IPS-20b (cell line): Measurements from ENCODE around the gene AGBL4.
"Not testable (repeated sequence)": the region's sequence is repeated elsewhere in the genome, so short reads cannot be mapped to it uniquely, and the experiment has no call there.

Experiments used
- H3K27ac ChIP-seq: one replicate; pipeline ENCODE4 v1.5.1; 2013; ENCODE audit warnings: low read length
- H3K27me3 ChIP-seq: 2 replicates; pipeline ENCODE4 v1.6.1; 2013; ENCODE audit warnings: mild to moderate bottlenecking, low read length, inconsistent platforms; ENCODE audit not compliant: insufficient read depth
- H3K36me3 ChIP-seq: 2 replicates; pipeline ENCODE4 v1.6.1; 2013; ENCODE audit warnings: low read depth, mild to moderate bottlenecking, inconsistent platforms, low read length, moderate library complexity; ENCODE audit not compliant: insufficient read depth
- H3K4me1 ChIP-seq: 2 replicates; pipeline ENCODE4 v1.6.1; 2013; ENCODE audit warnings: mild to moderate bottlenecking, control low read depth, inconsistent platforms, low read length, moderate library complexity; ENCODE audit not compliant: insufficient read depth
- H3K4me3 ChIP-seq: 2 replicates; pipeline ENCODE4 v1.5.1; 2013; ENCODE audit warnings: mild to moderate bottlenecking, low read length, inconsistent platforms
- H3K9ac ChIP-seq: 2 replicates; pipeline ENCODE4 v1.6.1; 2013; ENCODE audit warnings: low read depth, mild to moderate bottlenecking, inconsistent platforms, low read length, moderate library complexity
- H3K9me3 ChIP-seq: 2 replicates; pipeline ENCODE4 v1.6.1; 2013; ENCODE audit warnings: mild to moderate bottlenecking, low read depth, low read length, inconsistent platforms; ENCODE audit not compliant: insufficient read depth

AGBL4 gene

DNA sequence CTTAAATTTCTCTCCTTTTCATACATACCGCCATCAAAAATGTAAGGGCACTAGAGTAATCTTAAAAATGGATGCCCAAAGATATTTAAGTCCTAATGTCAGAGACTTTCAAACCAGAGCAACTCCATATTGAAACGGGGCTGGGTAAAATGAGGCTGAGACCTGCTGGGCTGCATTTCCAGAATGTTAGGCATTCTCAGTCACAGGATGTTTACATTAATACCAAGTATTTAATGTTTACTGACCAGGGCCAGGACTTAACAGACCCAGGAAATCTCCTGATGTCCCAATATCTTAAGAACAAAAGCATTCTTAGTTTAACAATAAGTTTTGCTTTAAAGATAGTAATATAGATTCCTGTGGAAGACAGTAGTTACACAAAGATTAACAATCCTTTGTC lies 683.2 kb downstream of the AGBL4 start:
- Histone ChIP-seq H3K9ac (no peak overlapping the region), H3K27me3 (no peaks in the 10 kb centered on the region), H3K9me3 (peaks cover 5% of the 10 kb centered on the region; the same call in 1 of the 2 replicates), H3K4me3 (no peak overlapping the region), H3K36me3 (no peaks in the 10 kb centered on the region), H3K4me1 (no peaks in the 10 kb centered on the region), H3K27ac (no peak overlapping the region)

DNA sequence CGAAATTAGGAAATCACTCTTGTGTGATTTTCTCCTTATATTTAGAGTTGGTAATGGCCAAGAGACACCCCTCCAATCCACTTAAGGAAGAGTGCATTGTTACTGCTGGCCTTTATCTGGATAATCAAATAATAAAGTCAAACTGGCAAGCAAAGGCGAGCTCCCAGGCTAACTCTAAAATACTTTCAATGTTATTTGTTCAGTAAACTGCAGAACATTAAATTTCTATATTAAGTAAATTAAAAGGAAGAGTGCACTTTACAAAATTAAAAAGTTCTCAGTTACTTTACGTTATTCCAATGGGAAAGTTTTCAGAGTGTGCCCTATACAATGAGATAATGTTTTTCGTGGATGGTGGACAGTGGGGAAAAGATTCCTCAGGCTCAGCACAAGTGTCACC lies 684.7 kb downstream of the AGBL4 start:
- Histone ChIP-seq H3K9ac (no peak overlapping the region), H3K27ac (no peak overlapping the region), H3K4me1 (no peaks in the 10 kb centered on the region), H3K36me3 (no peaks in the 10 kb centered on the region), H3K27me3 (no peaks in the 10 kb centered on the region), H3K4me3 (no peak overlapping the region), H3K9me3 (no peaks in the 10 kb centered on the region)

DNA sequence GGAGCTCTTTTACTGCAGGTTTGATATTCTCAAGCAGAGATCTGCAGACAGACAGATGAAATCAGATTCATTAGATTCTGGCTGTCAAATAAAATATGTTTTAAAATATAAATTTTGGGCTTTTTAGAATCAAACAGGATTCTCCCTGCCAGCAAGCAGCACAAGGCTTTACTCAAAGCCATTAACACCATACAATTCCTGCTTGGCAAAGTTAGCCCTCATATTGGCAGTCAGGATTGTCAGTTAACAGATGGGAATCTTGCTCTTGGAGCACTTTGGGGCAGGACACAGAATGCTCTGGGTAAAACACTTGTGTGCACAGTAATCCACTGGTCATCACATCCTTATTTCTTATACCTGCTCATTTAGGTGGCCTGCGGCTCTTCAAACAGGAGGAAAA lies 686.5 kb downstream of the AGBL4 start:
- H3K27me3 ChIP-seq: no peaks in the 10 kb centered on the region
- no peaks in the 10 kb centered on the region for H3K9me3 ChIP-seq
- H3K4me3 ChIP-seq: no peak overlapping the region

DNA sequence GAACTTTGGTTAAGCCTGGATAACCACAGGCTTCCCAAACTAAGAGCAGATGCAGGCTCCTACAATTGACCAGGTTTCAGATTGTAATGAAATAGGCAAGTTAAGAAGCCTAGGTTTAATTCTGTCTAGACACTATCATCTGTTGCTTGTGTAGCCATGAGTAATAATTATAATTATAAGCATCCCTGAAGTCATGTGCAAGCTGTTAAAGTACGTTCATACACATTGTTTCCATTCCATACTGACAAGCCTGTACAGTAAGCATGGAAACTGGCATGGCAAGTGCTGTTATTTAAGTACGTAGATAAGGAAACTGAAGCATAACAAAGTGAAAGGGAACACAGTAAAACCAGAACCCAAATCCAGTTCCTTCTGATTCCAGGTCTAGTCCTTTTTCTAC lies 689.8 kb downstream of the AGBL4 start:
- Histone ChIP-seq H3K27me3 (no peaks in the 10 kb centered on the region), H3K36me3 (no peaks in the 10 kb centered on the region), H3K9ac (no peak overlapping the region), H3K9me3 (no peaks in the 10 kb centered on the region), H3K4me3 (no peak overlapping the region), H3K4me1 (no peaks in the 10 kb centered on the region), H3K27ac (no peak overlapping the region)

More for the DNA sequence above, 686.5 kb downstream of the AGBL4 start:
- H3K36me3 ChIP-seq: no peaks in the 10 kb centered on the region
- H3K27ac ChIP-seq: no peak overlapping the region
- H3K9ac ChIP-seq: no peak overlapping the region
- H3K4me1 ChIP-seq: no peaks in the 10 kb centered on the region

DNA sequence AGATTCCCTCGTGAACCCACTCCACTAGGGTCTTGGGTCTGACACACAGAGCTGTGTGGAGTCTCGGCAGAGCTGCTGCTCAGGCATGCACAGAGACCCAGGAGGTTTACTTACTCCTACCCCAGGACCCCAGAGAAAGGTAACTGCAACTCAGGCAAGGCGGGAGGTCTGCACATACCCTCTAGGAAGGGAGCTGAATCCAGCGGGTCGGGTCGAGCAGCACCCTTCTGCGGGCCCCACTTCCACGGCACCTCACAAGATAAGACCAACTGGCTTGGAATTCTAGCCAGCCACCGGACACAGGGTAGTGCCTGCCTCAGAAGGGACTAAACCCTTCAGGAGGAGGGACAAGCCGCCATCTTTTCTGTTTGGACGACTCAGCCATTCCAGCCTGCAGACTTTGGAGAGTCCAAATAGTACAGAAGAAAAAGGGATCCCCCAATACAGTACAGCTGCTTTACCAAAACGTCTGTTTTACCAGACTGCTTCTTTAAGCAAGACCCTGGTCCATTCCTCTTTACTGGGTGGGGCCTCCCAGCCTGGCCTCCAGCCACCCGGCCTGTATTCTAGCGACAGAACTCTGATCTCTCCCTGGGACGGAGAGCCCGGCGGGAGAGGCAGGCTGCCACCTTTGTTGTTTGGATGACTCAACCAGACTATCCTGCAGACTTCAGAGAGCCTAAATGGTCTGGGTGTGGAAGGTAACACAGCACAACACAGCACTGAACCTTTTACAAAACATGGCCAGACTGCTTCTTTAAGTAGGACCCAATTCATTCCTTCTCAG lies 692.5 kb downstream of the AGBL4 start:
- Histone ChIP-seq H3K9ac (no peak overlapping the region), H3K4me1 (no peaks in the 10 kb centered on the region), H3K36me3 (no peaks in the 10 kb centered on the region), H3K4me3 (no peak overlapping the region), H3K27ac (no peak overlapping the region), H3K27me3 (no peaks in the 10 kb centered on the region), H3K9me3 (no peaks in the 10 kb centered on the region)

DNA sequence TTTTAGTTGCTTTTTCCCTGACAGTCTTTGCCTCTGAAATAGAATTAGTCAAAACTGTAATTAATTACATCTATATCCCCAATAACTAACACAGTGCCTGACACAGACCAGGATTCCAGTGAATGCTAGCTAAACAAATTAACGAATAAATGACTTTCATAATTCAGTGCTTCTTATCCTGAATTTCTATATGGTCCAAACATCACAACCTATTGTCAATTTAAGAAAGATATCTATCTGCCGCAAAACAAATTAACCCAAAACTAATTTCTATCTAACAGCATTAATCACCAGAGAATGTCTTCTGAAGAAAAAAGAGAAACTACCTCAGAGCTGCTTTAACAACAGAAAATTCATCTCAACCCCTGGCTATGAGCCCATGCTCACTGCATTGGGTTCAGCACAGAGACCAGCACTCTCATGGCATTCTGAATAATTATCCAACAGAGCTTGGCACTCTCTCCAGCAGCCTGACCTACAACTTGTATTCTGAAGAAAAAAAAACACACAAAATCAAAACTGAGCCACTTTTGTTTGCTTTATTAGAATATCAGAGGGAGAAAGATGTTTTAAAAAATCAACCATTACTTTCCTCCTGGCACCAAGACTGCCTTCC lies 699.7 kb downstream of the AGBL4 start:
- Histone ChIP-seq H3K9me3 (no peaks in the 10 kb centered on the region), H3K27ac (no peak overlapping the region), H3K4me3 (no peak overlapping the region), H3K4me1 (no peaks in the 10 kb centered on the region), H3K27me3 (no peaks in the 10 kb centered on the region), H3K36me3 (no peaks in the 10 kb centered on the region), H3K9ac (no peak overlapping the region)

DNA sequence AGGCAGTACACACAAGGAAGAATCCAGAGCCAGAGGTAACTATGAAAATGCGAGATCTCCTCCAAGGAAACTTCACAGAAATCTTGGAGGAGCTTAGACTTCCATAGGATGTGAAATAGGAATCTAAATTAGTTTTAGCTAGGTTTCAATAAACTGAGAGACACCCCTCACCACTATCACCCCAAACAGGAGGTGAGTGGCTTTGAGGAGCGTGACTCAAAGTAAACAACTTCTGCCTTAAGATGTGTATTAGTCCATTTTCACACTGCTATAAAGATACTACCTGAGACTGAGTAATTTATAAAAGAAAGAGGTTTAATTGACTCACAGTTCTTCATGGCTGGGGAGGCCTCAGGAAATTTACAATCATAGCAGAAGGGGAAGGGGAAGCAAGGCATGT lies 703.3 kb downstream of the AGBL4 start:
- H3K36me3 ChIP-seq, H3K9ac ChIP-seq: not testable (repeated sequence)

DNA sequence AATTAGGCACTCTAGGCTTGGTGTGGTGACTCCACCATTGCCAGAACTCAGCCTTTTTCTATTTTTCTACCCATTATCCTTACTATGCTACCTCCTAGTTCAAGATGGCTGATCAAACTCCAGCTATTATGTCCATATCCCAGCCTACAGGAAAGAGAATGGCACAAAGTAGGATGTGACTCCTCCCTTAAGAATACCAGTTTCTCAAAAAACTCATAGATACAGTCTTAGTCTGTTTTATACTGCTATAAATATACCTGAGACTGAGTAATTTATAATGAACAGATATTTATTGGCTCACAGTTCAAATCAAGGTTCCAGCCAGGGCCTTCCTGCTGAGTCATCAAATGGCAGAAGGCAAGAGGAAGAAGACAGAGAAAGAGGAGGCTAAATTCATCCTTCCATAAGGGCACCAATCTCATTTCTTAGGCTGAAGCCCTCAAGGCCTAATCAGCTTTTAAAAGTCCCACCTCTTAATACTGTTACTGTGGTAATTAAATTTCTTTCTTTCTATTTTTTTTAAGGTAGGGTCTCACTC lies 704.3 kb downstream of the AGBL4 start:
- Histone ChIP-seq H3K27ac (no peak overlapping the region), H3K4me1 (no peaks in the 10 kb centered on the region), H3K4me3 (no peak overlapping the region), H3K9ac (no peak overlapping the region), H3K36me3 (no peaks in the 10 kb centered on the region), H3K9me3 (no peaks in the 10 kb centered on the region), H3K27me3 (no peaks in the 10 kb centered on the region)

More for the DNA sequence above, 703.3 kb downstream of the AGBL4 start:
- H3K9me3 ChIP-seq, H3K4me1 ChIP-seq, H3K4me3 ChIP-seq, H3K27ac ChIP-seq, H3K27me3 ChIP-seq: not testable (repeated sequence)

DNA sequence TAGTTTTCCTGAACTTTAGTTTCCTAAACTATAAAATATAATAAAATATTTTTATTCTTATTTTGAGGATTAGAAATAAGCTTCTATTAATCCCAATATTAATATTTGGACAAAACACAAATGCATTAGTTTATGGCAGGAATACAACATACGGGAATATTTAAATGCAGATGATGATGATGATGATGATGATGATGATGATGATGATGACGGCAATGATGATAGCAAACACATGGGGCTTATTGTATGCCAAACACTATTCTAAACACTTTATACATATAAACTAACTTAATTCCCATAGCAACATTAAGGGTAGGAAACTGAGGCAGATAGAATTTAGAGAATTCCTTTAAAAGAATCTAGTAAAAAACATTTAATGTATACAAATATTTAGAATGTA lies 705.5 kb downstream of the AGBL4 start:
- H3K9me3 ChIP-seq: no peaks in the 10 kb centered on the region

DNA sequence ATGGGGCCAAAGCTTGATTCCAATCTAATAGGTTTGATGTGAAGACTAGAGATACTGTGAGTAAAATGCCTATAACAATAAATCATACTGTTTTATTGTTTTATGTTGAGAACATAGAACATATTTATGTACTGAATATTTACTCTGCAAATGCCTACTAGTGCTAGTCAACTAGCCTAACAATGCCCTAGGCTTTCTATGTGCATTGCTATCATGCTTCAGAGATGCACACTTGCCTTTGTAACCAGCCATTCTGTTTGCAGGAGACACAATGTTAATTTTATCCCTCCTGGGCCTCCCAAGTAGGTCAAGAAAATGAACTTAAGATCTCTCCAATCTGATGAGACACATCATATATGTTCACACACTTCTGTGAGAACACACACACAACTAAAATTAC lies 716.3 kb downstream of the AGBL4 start:
- no peak overlapping the region for H3K4me3 ChIP-seq
- H3K9me3 ChIP-seq: no peaks in the 10 kb centered on the region
- no peaks in the 10 kb centered on the region for H3K27me3 ChIP-seq
- H3K9ac ChIP-seq: no peak overlapping the region
- no peaks in the 10 kb centered on the region for H3K36me3 ChIP-seq
- no peak overlapping the region for H3K27ac ChIP-seq
- H3K4me1 ChIP-seq: no peaks in the 10 kb centered on the region

More for the DNA sequence above, 705.5 kb downstream of the AGBL4 start:
- Histone ChIP-seq H3K9ac (no peak overlapping the region), H3K4me1 (no peaks in the 10 kb centered on the region), H3K27ac (no peak overlapping the region), H3K27me3 (no peaks in the 10 kb centered on the region), H3K36me3 (no peaks in the 10 kb centered on the region), H3K4me3 (no peak overlapping the region)

DNA sequence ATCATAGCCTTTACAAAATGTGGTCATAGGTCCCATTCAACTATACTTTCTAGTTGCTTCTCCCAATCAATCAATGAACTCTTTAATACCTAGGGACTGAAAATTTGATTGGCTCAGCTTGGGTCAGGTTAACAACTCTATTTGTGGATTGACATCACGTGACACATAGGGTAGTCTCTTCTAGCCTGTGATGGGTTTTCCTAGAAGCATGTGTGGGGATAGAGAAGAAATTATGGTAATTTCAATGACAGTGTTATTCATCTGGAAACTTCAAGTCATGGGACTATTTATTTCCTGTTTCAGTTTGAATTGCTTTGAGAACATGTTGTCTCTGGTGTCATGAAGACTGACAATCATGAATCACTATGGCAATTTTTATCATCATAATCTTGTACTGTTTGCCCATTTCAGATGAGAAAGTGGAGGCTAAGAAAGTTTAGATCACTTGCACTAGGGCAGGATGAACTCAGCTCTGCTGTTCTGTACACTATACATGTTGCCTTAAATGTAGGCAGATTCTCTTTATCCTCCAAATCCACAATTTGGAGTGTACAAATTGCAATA lies 717.2 kb downstream of the AGBL4 start:
- Histone ChIP-seq H3K4me3 (no peak overlapping the region), H3K9ac (no peak overlapping the region), H3K4me1 (no peaks in the 10 kb centered on the region), H3K9me3 (no peaks in the 10 kb centered on the region), H3K36me3 (no peaks in the 10 kb centered on the region), H3K27ac (no peak overlapping the region), H3K27me3 (no peaks in the 10 kb centered on the region)

DNA sequence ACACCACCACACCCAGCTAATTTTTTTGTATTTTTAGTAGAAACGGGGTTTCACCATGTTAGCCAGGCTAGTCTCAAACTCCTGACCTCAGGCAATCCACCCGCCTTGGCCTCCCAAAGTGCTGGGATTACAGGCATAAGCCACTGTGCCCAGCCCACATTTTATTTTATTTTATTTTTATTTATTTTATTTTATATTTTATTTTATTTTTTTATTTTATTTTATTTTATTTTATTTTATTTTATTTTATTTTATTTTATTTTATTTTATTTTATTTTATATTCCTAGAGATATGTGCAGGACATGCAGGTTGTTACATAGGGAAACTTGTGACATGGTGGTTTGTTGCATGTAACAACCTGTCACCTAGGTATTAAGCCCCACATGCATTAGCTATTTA lies 721.4 kb downstream of the AGBL4 start:
- H3K9me3 ChIP-seq, H3K27ac ChIP-seq, H3K27me3 ChIP-seq, H3K36me3 ChIP-seq, H3K4me1 ChIP-seq, H3K4me3 ChIP-seq, H3K9ac ChIP-seq: not testable (repeated sequence)
